Activated T-cell treated with anti-CD3 and anti-CD28 coated beads, Interleukin-2, amount 50 U/mL, for 4 hours (primary cell): ENCODE results near the gene MMP15. TPM values are rescaled to one million over a fixed set of nuclear protein-coding genes. Genes with fewer than 3 reads are reported as not detected.
"Not testable (repeated sequence)": the region's sequence is repeated elsewhere in the genome, so short reads cannot be mapped to it uniquely, and the experiment has no call there.

ENCODE experiments used
- ATAC-seq, 2 donors: fragments of 200-7000 bp; cut with Tn5 transposase; one replicate each; pipeline ENCODE4 v1.10.0; 2021
- DNase-seq: peaks from one replicate; pipeline ENCODE4 v3.0.0-alpha.2; 2020
- H3K27me3 Mint-ChIP-seq: one replicate; pipeline ENCODE4 v1.8.0; 2021; ENCODE audit warnings: low read depth, mixed read lengths
- H3K36me3 Mint-ChIP-seq: one replicate; pipeline ENCODE4 v1.8.0; 2022; ENCODE audit warnings: mixed read lengths; ENCODE audit not compliant: insufficient read depth
- H3K4me1 Mint-ChIP-seq: one replicate; pipeline ENCODE4 v1.8.0; 2021; ENCODE audit warnings: low read depth, mixed read lengths
- H3K4me3 Mint-ChIP-seq: one replicate; pipeline ENCODE4 v1.8.0; 2021; ENCODE audit warnings: mild to moderate bottlenecking, moderate library complexity, mixed read lengths
- H3K9me3 Mint-ChIP-seq: one replicate; pipeline ENCODE4 v1.8.0; 2021; ENCODE audit warnings: mixed read lengths
- total RNA-seq, 3 donors: library from RNA; stranded (reverse); gene quantifications; one replicate each; pipeline ENCODE4 v1.2.1, GENCODE V29; 2021

The MMP15 gene
- total RNA-seq, 3 donors from 2014 or later: 0.76 to 1.0 (median 0.95) TPM

DNA sequence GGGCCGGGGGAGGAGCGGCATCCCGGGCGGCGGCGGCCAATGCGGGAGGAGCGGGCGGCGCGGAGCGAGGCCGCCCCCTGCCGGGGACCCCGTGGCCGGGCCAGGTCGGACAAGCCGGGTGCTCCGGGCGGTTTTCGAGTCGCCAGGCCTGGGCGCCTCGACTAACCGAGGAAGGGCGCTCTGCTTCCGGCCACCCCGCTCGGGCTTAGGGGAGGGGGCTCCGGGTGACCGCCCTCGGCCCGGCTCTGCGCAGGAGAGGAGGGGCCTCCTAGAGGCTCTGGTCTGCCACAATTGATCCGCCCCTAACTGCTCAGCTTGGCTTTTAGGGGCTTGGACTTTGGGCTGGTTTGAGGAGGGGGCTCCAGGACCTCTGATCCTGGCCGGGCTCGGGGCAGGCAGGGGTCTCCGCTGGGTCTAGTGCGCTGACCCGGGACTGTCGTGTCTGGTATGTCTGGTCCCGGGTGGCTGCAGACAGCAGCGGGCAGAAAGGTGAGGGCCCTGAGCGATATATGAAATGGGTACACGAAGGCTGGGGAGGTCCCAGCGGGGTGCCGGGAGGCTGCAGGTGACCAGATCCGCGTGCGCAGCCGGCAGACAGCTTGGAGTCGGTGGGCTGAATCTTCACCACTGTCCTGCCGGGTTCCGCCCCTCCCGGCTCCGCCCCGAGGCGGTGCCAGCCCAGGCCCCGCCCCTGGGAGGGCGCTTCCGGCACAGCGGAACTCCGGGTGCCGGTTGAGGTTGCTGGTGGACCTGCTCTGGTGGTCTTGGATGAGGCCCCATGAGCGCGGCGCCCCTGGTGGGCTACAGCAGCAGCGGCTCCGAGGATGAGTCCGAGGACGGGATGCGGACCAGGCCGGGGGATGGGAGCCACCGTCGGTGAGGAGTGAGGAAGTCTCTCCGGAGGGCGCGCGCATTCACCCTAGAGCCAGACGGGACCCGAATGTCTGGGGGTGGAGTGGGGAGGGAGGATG, 24.6 kb upstream of the MMP15 start, which contains the start of gene USB1:
USB1 (plus strand) TSS at position 702 of the 971 bp plus-strand sequence; CDS start at position 779, 77 bp downstream.
- Mint-ChIP-seq H3K4me1 (peaks cover 55% of the 10 kb centered on the region), H3K36me3 (peaks cover 20% of the 10 kb centered on the region), H3K4me3 (peak within 1 kb of the TSS; percentile 92), H3K9me3 (no peaks in the 10 kb centered on the region), H3K27me3 (no peaks in the 10 kb centered on the region)
- DNase-seq (peak; percentile 77), ATAC-seq (peak; percentile 85)

DNA sequence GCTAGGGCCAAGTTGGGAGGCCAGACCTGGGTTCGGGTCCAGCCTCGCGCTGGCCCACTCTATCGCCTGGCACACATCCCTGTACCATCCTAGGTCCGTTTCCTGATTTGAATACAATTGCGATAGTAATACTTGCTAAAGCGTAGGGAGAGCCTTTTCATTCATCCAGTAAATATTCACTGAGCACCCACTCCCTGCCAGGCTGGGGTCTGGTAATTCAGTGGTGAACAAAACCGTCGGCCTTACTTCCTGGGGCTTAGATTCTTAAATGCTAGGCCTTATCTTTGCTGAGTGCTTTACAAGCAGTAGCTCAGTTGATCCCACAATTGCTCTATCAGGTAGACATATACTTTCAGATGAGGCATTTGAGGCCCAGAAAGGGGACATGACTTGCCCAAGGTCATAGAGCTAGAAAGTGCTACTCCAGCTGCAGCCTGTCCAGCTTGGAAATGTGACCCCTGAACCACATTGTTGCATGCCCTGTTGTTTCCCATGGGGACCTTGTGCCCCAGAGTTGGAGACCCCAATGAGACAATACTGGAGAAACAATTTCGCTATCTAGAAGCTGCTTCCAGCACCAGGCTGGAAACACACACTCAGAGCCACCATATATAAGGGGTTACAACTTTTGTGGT, 23.7 kb upstream of the MMP15 start:
- H3K4me3 Mint-ChIP-seq: peak overlapping the region; percentile 92
- ATAC-seq (no peak), DNase-seq (no peak)
- H3K27me3 Mint-ChIP-seq: no peaks in the 10 kb centered on the region
- H3K4me1 Mint-ChIP-seq: peaks cover 55% of the 10 kb centered on the region
- H3K9me3 Mint-ChIP-seq: no peaks in the 10 kb centered on the region
- H3K36me3 Mint-ChIP-seq: peaks cover 20% of the 10 kb centered on the region

DNA sequence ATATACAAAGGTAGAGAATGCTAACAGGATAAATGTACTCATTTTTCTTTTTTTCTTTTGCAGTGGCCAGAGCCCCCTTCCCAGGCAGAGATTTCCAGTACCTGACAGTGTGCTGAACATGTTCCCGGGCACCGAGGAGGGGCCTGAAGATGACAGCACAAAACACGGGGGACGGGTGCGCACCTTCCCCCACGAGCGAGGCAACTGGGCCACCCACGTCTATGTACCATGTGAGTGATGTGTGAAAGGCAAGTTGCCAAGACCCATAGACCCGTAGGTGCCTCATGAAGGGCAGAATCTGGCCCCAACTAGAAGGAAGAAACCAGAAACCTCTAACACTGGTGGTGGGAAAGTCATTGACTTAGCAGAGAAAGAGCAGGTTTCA, 23.1 kb upstream of the MMP15 start:
- Mint-ChIP-seq H3K9me3 (no peaks in the 10 kb centered on the region), H3K27me3 (no peaks in the 10 kb centered on the region), H3K4me3 (peak overlapping the region; percentile 92), H3K36me3 (peaks cover 18% of the 10 kb centered on the region), H3K4me1 (peaks cover 51% of the 10 kb centered on the region)
- no peak for ATAC-seq
- no peak for DNase-seq

DNA sequence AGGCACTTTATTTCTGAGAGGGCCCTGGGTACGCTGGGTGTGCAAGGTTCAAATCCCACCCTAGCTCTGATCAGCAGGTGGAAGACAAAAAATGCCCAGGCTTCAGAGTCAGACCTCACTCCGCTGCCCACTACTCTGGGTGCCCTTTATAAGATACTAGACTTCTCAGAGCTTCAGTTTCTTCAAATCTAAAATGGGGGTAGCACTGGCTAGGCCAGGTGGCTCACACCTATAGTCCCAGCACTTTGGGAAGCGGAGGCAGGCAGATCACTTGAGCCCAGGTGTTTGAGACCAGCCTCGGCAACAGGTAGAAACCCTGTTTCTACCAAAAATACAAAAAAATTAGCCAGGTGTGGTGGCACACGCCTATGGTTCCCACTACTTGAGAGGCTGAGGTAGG, 22.6 kb upstream of the MMP15 start:
- Mint-ChIP-seq H3K4me3 (peak overlapping the region; percentile 29), H3K4me1 (peaks cover 45% of the 10 kb centered on the region)

DNA sequence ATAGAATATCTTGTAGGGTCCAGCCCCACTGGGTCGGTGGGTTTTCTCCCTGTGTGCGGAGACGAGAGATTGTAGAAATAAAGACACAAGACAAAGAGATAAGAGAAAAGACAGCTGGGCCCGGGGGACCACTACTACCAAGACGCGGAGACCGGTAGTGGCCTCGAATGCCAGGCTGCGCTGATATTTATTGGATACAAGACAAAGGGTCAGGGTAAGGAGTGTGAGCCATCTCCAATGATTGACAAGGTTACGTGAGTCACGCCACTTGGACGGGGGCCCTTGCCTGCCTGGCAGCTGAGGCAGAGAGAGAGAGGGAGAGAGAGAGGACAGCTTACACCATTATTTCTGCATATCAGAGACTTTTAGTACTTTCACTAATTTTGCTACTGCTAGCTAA, 20.8 kb upstream of the MMP15 start:
- DNase-seq, H3K27me3 Mint-ChIP-seq, H3K4me3 Mint-ChIP-seq, H3K9me3 Mint-ChIP-seq, ATAC-seq: not testable (repeated sequence)
- peaks cover 29% of the 10 kb centered on the region for H3K4me1 Mint-ChIP-seq
- H3K36me3 Mint-ChIP-seq: peaks cover 21% of the 10 kb centered on the region

More for the DNA sequence above, 22.6 kb upstream of the MMP15 start:
- Mint-ChIP-seq H3K9me3 (no peaks in the 10 kb centered on the region), H3K27me3 (no peaks in the 10 kb centered on the region), H3K36me3 (peaks cover 15% of the 10 kb centered on the region)
- ATAC-seq (no peak), DNase-seq (no peak)

DNA sequence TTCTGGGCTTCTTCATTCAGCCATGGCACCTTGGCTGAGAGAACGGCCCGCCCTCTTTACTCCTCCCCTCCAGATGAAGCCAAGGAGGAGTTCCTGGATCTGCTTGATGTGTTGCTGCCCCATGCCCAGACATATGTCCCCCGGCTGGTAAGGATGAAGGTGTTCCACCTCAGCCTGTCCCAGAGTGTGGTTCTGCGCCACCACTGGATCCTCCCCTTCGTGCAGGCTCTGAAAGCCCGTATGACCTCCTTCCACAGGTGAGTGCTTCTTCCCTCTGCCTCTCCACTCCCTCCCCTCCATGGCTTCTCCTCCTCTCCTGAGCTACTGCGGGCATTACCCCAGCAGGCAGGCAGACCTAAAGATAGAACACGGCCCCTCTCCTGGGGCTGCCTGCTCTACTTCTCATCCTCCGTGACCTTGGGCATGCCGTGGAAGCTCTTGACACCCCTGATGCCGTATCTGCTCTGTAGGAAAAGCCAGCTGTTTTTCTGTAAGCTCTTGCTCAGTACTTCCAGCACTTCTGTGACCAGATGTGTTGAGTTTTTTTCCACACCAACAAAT, 15.6 kb upstream of the MMP15 start:
- Mint-ChIP-seq H3K4me1 (peaks cover 3% of the 10 kb centered on the region), H3K36me3 (peaks cover 28% of the 10 kb centered on the region), H3K4me3 (no peak overlapping the region), H3K27me3 (no peaks in the 10 kb centered on the region), H3K9me3 (no peaks in the 10 kb centered on the region)
- ATAC-seq: no peak
- no peak for DNase-seq

DNA sequence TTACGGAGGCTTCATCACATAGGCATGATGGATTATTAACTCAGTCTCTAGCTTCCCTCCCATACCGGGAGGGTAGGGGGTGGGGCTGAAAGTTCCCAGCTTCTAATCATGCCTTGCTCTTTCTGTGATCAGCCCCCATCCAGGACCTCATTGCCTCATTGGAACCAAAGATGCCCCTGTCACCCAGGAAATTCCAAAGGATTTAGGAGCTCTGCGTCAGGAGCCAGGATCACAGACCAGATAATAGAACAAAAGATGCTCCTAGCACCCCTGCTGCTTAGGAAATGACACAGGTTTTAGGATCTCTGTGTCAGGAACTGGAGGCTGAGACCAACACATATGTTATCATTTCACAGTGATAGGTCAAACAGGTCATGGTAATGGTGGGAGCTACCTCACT, 14.7 kb upstream of the MMP15 start:
- H3K27me3 Mint-ChIP-seq: no peaks in the 10 kb centered on the region
- H3K4me3 Mint-ChIP-seq: no peak overlapping the region
- ATAC-seq (no peak), DNase-seq (no peak)
- H3K36me3 Mint-ChIP-seq: peaks cover 28% of the 10 kb centered on the region
- no peaks in the 10 kb centered on the region for H3K9me3 Mint-ChIP-seq
- H3K4me1 Mint-ChIP-seq: no peaks in the 10 kb centered on the region

DNA sequence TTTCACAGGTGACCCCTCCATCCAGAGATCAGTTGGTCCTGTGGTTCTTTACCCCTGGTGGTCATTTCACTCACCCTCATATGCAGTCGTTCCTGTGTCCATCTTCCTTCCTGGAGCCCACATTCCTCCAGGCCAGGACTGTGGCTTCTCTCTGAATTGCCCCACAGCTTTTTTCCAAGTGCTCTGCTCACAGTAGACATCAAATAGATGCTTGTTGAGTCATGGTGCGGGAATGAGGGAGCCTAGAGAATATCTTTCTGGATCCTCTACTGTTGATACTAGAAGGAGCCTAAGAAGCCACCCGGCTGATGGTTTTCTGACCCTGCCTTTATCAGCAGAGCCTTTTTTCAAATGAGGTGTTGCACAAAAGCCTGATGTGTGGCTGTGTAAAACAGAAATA, 13.9 kb upstream of the MMP15 start:
- H3K4me1 Mint-ChIP-seq: no peaks in the 10 kb centered on the region
- H3K27me3 Mint-ChIP-seq: no peaks in the 10 kb centered on the region
- ATAC-seq: no peak
- H3K36me3 Mint-ChIP-seq: peaks cover 26% of the 10 kb centered on the region
- no peak overlapping the region for H3K4me3 Mint-ChIP-seq
- DNase-seq: no peak
- no peaks in the 10 kb centered on the region for H3K9me3 Mint-ChIP-seq

DNA sequence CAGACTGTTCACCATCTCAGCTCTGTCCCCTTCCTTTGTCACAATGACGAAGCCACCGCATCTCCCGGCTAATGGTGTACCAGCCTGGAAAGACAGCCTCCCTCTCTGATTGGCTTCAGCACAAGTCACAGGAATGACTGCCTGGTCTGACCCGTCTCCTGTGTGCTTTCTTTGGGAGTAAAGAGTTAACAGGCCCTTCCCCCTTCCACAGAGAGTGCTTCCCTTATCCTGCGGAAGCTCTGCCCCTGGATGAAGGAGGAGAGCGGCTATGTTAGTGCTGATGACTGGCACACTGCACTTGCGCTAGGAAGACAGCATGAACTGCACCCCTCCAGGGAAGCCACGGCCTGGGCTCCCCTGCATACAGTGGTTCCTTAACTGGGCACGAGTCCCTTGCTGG, 13.1 kb upstream of the MMP15 start:
- Mint-ChIP-seq H3K27me3 (no peaks in the 10 kb centered on the region), H3K4me1 (no peaks in the 10 kb centered on the region), H3K9me3 (no peaks in the 10 kb centered on the region), H3K4me3 (no peak overlapping the region), H3K36me3 (peaks cover 21% of the 10 kb centered on the region)
- ATAC-seq (no peak), DNase-seq (no peak)

GRCh38 chr16:58013201-58013956, 12.2 kb upstream of the MMP15 start:
- DNase-seq (no peak), ATAC-seq (no peak)
- H3K4me3 Mint-ChIP-seq: no peak overlapping the region

DNA sequence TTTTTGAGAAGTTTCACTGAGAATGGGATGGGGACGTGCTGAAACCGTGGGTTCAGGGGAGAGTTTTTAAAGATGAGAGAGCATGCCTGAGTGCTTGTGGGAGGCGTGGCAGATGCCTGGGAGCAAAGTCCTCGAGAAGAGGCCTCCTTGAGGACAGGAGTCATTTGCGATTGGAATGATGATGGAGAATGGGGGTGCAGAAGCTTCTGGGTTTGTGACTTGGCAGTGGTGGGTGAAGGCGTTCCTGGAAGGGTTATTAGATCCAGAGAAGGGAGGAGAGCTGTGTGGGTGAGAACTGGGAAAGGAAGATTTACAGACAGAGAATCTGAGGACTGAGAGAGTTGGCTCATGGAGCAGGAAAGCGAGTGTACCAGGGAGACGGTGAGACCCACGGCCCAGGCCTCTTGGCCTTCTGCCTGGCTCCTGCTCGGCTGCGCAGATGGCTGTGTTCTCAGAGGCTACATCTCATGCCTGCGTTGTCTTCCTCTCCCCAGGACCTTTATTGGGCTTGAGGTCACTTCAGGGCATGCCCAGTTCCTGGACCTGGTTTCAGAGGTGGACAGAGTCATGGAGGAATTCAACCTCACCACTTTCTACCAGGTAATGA, 8.6 kb upstream of the MMP15 start:
- DNase-seq: no peak
- H3K9me3 Mint-ChIP-seq: no peaks in the 10 kb centered on the region
- ATAC-seq: no peak
- H3K4me3 Mint-ChIP-seq: no peak overlapping the region
- H3K36me3 Mint-ChIP-seq: peaks cover 4% of the 10 kb centered on the region
- H3K27me3 Mint-ChIP-seq: no peaks in the 10 kb centered on the region
- peaks cover 10% of the 10 kb centered on the region for H3K4me1 Mint-ChIP-seq

More at GRCh38 chr16:58013201-58013956, 12.2 kb upstream of the MMP15 start:
- no peaks in the 10 kb centered on the region for H3K27me3 Mint-ChIP-seq
- no peaks in the 10 kb centered on the region for H3K9me3 Mint-ChIP-seq
- H3K36me3 Mint-ChIP-seq: peaks cover 19% of the 10 kb centered on the region
- no peaks in the 10 kb centered on the region for H3K4me1 Mint-ChIP-seq

DNA sequence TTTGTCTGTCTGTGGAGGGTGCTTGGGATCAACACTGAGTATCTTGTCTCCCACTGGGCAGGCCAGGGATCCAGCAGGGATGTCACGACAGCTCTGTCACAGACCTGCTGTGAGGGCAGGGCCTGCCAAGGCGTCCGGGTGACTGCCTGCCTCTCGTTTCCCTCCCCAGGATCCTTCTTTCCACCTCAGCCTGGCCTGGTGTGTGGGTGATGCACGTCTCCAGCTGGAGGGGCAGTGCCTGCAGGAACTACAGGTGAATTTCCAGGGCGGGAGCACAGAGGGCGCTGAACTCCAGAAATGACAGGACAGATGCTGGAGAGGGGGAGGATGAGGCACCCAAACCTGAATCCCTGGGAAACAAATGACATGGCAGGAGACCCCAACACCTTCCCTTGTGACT, 6.8 kb upstream of the MMP15 start:
- peaks cover 4% of the 10 kb centered on the region for H3K36me3 Mint-ChIP-seq
- peaks cover 11% of the 10 kb centered on the region for H3K4me1 Mint-ChIP-seq
- H3K4me3 Mint-ChIP-seq: no peak overlapping the region
- ATAC-seq (no peak), DNase-seq (no peak)
- no peaks in the 10 kb centered on the region for H3K9me3 Mint-ChIP-seq
- H3K27me3 Mint-ChIP-seq: no peaks in the 10 kb centered on the region

- H3K27me3 Mint-ChIP-seq: no peaks in the 10 kb centered on the region
- ATAC-seq (no peak), DNase-seq (no peak)
- no peaks in the 10 kb centered on the region for H3K9me3 Mint-ChIP-seq
- peaks cover 19% of the 10 kb centered on the region for H3K4me1 Mint-ChIP-seq
- no peak overlapping the region for H3K4me3 Mint-ChIP-seq
- H3K36me3 Mint-ChIP-seq: no peaks in the 10 kb centered on the region
These were observed 5.6 kb upstream of the MMP15 start for GRCh38 chr16:58019866-58020538.
